ENCODE results near the gene LHFPL6.

The LHFPL6 gene

DNA sequence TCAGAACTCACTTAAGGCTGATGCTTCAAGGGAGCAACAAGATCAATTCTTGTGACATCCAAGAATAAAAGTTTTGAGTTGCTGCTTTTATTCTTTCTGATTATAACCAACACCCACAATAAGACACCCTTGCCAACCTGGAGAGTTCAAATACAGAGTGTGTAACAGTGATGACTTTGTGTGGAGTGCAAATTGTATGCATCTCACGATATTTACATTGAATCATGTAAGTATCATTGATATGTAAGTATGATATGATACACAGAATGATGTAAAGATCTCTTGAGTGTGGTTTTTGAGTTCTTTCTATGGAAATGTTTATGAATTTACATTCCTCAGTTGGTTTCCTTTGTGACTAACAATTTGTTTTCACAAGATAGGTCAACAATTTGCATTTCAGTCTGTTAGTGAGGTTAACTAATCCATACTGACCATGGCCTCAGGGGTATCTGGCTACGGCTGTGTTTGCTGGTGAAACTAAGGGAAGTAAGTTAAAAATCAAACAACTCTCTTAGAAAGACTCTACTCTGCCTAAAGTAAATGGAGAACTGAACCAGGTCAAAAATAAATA, 12.4 kb downstream of the LHFPL6 start:
- DNase-seq = no peak

GRCh38 chr13:39588384-39588783, 14.6 kb downstream of the LHFPL6 start:
- no peak for DNase-seq

GRCh38 chr13:39587939-39588338, 15.1 kb downstream of the LHFPL6 start:
- no peak for DNase-seq

DNA sequence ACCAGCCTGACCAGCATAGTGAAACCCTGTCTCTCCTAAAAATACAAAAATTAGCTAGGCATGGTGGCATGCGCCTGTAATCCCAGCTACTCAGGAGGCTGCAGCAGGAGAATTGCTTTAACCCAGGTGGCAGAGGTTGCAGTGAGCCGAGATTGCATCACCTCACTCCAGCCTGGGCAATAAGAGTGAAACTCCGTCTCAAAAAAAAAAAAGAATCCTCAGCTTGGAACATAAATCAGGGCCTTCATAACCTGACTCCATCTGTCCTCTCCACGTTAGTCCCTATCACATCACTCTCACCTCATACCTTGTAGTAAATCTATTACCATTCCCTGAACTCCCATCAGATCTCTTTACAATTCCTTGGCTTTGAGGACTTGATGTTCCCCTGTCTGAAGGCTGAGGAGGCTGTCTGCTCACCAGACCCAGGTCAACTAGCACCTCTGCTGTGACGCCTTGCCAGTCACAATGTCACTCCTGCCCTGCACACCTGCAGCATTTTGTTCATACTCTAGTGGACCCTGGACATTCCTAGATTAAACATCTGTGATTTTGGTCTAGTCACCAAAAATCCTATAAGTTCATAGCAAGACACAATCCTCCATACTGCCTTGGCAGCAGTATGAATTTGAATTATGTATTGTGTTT, 15.9 kb downstream of the LHFPL6 start:
- DNase-seq = no peak

GRCh38 chr13:39586151-39586550, 16.8 kb downstream of the LHFPL6 start:
- no peak for DNase-seq

- no peak for DNase-seq
Measured at GRCh38 chr13:39585219-39585618, 17.8 kb downstream of the LHFPL6 start.

DNA sequence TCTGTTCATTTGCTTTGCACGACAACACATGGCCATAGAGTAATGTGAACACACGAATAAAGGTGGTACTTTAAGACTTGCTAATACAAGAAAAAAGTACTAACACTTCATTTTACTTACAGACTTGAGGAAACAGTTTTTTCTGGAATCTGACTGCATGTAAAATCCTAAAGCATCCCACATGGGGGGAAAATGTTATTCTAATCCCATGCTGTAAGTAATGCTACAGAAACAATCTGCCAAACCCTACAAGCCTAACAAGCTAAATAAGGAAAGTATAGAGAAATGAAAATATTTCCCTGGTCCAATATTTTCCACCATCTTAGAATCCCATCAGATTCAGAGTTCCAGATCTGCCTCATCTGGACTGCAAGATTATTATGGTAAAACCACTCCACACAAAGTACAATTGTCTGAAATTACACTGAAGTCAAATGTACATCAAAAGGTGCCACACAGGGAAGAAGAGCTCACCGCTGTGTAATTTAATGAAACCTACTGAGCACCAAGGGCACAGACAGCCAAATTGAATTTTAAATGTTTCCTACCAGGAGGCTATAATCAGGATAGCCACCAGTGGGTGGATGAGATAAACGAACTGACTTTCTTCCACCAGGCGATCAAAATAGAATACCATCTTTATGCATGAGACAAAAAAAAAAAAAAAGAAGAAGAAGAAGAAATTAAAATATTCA, 22.0 kb downstream of the LHFPL6 start:
- DNase-seq = no peak

DNA sequence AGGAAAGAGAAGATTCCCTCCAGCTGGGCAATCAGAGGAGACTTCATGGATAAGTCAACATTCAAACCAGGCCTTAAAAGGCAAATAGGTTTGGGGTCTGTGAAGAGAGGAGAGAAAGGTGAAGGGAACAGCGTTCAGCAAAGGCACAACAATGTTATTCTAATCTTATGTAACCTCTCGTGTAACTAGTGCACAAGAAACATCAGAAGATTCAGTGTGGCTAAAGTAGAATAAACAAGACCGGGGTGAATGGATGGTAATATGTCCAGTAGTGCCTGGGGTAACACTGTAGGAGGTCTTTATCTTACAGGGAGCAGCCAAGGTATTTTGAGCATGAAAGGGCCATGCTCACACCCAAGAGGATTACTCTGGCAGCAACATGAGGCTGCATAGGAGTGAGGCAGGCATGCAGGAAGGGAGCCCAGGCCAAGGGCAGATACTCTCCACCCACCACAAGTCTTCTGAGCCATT, 24.1 kb downstream of the LHFPL6 start:
- DNase-seq = no peak

DNA sequence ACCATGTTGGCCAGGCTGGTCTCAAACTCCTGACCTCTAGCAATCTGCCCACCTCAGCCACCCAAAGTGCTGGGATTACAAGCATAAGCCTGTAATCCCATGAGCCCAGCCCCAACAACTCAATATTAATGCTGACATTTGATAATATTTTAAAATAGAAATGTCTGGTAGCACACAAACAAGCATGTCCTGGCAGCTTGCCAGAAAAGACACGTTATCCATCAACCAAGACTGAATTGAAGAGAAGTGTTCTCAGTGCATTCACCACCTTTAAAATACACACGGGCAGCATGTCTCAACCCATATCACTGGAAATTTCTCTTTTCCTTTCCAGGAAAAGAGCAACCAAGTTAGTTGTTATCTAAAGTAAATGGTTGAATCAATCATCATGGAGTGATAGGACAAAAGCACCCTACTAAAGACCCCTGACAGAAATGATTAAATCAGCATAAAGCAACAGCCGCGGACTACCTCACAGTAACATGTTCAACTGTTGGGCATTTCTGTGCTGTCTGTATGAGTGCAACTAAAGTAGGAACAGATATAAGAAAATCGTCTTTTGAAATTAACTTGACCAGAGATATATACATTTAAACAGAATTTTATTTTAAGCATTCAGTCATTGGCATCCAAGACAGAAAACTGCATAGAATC, 25.0 kb downstream of the LHFPL6 start:
- DNase-seq = no peak

- no peak for DNase-seq
Measured at GRCh38 chr13:39577203-39577602, 25.8 kb downstream of the LHFPL6 start.

DNA sequence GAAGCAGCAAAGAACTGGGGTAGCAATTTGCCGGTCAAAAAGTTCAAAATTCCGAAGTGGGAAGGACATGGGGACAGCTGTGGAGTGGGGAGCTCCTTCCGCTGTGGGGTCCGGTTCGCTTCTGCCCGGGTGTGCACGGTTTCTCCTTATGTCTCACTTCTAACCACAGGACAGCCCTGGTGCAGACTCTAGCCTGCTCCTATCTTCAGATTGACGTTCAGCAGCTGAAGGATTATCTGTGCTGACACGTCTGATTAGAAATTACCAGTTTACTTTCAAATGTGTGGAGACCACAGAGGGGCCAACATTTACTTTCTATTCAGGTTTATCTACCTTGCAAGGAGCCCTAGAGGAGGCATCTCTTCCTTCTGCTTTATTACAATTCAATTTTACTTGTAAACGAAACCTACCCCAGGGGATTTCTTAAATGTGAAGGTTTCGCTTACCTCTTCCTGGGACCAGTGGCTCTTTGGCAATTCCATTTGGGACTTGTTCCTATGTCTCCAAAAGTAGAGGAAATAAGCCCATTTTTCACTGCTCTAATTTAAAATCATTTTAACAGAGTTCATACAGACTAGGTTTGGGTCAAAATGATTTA, 27.3 kb downstream of the LHFPL6 start:
- DNase-seq = no peak

DNA sequence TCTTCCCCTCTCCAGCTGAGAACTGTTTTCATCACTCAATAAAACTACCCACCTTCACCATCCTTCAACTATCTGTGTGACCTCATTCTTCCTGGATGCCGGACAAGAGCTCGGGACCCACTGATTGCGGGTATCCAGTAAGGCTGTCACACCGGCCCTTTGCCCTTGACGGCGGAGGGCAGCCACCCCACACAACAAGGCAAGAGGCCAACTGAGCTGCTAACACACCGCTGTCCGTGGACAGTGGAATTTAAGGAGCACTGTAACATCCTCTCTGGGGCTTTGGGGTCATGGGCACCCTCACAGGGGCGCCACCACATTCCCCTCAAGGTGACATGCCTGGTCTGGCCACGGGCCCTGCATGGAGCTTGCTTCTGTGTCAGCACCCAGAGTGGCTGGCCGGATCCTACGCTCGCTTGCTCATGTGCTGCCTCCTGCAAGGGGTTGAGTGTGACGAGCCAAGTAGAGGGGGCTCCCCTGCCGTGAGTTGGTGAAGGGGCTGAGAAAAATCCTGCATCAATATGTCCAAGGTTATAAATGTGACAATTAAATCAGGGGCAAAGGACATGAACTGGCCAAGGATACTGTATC, 31.4 kb downstream of the LHFPL6 start:
- no peak for DNase-seq

DNA sequence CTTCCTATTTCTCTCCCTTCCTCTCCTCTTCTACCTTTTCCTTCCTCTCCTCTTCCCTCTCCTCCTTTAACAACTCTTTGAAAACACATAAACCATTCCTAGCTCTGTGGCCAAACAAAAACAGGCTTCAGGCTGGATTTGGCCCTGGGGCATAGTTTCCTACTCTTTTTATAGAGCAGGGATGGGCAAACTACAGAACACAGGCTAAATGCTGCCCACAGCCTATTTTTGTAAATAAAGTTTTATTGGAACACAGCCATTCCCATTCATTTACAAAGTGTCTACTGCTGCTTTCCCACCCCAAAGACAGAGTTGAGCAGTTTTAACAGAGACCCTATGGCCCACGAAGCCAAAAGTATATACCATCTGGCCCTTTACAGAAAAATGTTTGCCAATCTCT, 35.4 kb downstream of the LHFPL6 start:
- DNase-seq = no peak

- DNase-seq = no peak
Measured at GRCh38 chr13:39566216-39566869, 36.6 kb downstream of the LHFPL6 start.

- no peak for DNase-seq
Measured at GRCh38 chr13:39565036-39565949, 37.7 kb downstream of the LHFPL6 start.

GRCh38 chr13:39563470-39563735, 39.6 kb downstream of the LHFPL6 start:
- DNase-seq = no peak

DNA sequence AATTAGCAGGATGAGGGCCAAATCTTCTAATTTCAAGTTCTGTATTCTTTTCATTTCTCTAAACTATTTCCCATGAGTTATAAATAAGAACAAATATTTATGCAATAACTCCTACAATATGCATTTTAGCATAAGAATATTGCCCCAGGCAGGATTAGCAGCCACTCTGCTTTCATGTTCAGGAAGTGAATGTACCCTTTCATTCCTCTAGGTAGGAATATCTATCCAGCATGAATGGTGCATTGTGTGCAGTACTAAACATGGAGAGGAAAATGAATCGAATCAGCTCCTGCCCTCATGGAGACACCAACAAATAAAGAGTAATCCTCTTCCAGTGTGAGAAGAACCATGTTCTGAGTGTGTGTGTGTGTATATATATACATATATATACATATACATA, 41.0 kb downstream of the LHFPL6 start:
- no peak for DNase-seq

DNA sequence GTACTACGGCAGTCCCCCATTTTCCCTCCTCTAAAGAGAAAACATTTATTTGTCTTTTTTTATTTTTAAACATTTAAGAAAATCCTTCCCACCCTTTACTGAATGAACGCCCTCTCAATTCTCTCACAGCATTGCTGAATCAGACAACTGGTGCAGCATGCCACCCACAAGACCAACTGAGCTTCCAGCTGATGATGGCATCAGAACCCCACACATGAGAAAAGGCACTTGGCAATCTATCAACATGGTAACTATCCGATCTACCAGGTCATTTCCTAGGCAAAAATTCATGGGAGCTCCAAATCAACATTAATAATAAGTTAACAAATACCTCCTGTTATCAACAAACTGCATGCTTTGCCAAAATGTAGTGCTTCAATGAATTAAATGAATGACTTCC, 43.1 kb downstream of the LHFPL6 start:
- DNase-seq = no peak

GRCh38 chr13:39557285-39557955, 45.6 kb downstream of the LHFPL6 start:
- DNase-seq = no peak

GRCh38 chr13:39556866-39557265, 46.1 kb downstream of the LHFPL6 start:
- DNase-seq = no peak

DNA sequence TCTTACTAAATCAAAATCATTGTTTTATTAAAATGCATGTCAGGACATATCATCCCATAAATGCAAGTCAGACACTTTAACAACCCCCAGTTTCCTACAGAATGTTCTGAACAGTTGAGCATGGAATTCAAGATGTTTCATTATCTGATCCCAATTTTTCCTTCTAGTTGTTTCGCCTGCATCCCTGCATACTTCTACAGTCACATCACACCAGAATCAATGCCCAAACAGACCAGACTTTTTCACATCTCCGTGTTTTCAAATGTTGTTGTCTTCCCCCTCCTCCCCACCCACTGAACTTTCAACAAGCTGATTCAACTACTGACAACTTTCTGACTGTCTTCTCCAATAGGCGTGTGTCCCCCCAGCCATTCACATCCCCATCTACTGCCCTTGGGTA, 48.6 kb downstream of the LHFPL6 start:
- no peak for DNase-seq

Measured in stimulated activated CD4-positive, alpha-beta T cell treated with anti-CD3 and anti-CD28 coated beads, Interleukin-12 subunit alpha, Interleukin-12 subunit beta, amount 100 ng/mL, for 4 hours (primary cell).